Mesothelial cell of epicardium (in vitro differentiated cells): Measurements from ENCODE around the gene PDE4D. TPM values are rescaled to one million over a fixed set of nuclear protein-coding genes. Genes with fewer than 3 reads are reported as not detected.
A peak's percentile ranks its signal among the peaks of the same experiment; 100 is the strongest.

Experiments used
- DNase-seq, 2 experiments: peaks; one replicate each; pipeline ENCODE4 v3.0.0; 2021; ENCODE audit warnings: low spot score in 2 of 2; ENCODE audit not compliant: unreplicated experiment in 2 of 2
- H3K27ac Mint-ChIP-seq: 2 replicates; pipeline ENCODE4 v1.8.0; 2021; ENCODE audit warnings: mixed read lengths
- H3K27me3 Mint-ChIP-seq: 2 replicates; pipeline ENCODE4 v1.8.0; 2021; ENCODE audit warnings: low read depth, mixed read lengths
- H3K36me3 Mint-ChIP-seq: 2 replicates; pipeline ENCODE4 v1.8.0; 2021; ENCODE audit warnings: mixed read lengths
- H3K4me1 Mint-ChIP-seq: 2 replicates; pipeline ENCODE4 v1.8.0; 2021; ENCODE audit warnings: mixed read lengths
- H3K4me3 Mint-ChIP-seq: 2 replicates; pipeline ENCODE4 v1.8.0; 2021; ENCODE audit warnings: mild to moderate bottlenecking, moderate library complexity, mixed read lengths
- H3K9me3 Mint-ChIP-seq: 2 replicates; pipeline ENCODE4 v1.8.0; 2021; ENCODE audit warnings: mixed read lengths
- total RNA-seq: library from RNA; stranded (reverse); gene quantifications from 3 replicates; pipeline ENCODE4 v1.2.1, GENCODE V29; 2021
- TF ChIP-seq, protein P1 (sequence below): fragments of 200-600 bp; sonication (generic); IDR thresholded peaks from one replicate; pipeline ENCODE4 v1.5.0; 2021; ENCODE audit warnings: antibody characterized with exemption; ENCODE audit not compliant: unreplicated experiment

The PDE4D gene
- total RNA-seq, 1 donor from 2014 or later: 105 TPM

DNA sequence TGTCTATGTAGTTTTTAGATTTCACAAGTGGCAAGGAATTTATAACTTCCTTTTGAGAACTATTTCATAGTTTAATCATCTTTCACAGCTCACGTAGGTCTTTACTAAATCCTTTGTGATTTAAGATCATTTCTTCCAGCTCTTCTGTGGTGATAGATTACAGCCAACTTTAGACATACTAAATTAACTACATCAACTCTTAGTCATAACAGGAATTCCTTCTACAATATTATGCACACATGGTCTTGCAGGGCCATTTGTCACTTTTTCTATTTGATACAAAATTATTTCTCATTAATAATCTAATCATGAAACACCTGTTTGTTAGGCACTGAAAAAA is 208.4 kb downstream of the PDE4D start:
- Mint-ChIP-seq H3K4me3 (no peak overlapping the region), H3K36me3 (peaks cover 27% of the 10 kb centered on the region), H3K9me3 (peaks cover 17% of the 10 kb centered on the region), H3K4me1 (peaks cover 25% of the 10 kb centered on the region), H3K27ac (no peak overlapping the region), H3K27me3 (no peaks in the 10 kb centered on the region)
- no peak for DNase-seq
- TF ChIP-seq, protein P1, sequence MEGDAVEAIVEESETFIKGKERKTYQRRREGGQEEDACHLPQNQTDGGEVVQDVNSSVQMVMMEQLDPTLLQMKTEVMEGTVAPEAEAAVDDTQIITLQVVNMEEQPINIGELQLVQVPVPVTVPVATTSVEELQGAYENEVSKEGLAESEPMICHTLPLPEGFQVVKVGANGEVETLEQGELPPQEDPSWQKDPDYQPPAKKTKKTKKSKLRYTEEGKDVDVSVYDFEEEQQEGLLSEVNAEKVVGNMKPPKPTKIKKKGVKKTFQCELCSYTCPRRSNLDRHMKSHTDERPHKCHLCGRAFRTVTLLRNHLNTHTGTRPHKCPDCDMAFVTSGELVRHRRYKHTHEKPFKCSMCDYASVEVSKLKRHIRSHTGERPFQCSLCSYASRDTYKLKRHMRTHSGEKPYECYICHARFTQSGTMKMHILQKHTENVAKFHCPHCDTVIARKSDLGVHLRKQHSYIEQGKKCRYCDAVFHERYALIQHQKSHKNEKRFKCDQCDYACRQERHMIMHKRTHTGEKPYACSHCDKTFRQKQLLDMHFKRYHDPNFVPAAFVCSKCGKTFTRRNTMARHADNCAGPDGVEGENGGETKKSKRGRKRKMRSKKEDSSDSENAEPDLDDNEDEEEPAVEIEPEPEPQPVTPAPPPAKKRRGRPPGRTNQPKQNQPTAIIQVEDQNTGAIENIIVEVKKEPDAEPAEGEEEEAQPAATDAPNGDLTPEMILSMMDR: no peak

DNA sequence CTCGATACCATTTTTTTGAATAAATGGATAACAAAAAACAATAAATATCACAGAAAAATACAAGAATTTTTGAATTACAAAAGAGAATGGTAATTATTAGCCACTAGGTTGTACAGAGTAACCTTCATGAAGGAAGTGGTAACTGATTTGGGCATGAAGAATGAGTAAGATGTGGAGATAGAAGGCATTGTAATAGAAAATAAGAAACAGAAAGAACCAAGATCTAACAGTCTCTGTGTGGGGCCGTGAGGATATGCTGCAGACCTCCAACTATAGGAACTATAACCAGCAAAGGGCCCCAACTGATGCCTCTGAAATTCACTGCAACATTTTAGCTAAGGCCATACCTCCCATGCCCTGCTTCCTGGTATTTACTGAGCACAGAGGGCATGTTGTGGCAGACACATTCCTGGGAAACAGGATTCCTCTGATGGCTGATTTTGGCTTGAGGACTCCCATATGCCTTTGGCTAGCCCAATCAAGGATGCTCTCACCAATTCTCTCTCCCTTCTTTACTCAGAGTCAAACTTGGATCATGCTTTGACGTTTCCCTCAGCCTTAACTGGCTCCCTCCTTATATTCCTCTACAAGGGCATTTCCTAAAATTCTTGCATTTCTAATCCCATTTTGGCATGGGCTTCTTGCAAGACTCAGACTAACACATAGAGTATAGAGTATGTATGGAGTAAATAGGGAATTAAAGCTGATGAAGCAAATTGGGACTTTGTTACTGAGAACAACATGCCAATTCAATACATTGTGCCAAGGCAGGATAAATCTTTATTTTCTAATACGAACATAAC is 208.9 kb downstream of the PDE4D start:
- peaks cover 17% of the 10 kb centered on the region for H3K9me3 Mint-ChIP-seq
- no peaks in the 10 kb centered on the region for H3K27me3 Mint-ChIP-seq
- peaks cover 22% of the 10 kb centered on the region for H3K36me3 Mint-ChIP-seq
- TF ChIP-seq, protein P1: no peak
- peaks cover 25% of the 10 kb centered on the region for H3K4me1 Mint-ChIP-seq
- no peak overlapping the region for H3K4me3 Mint-ChIP-seq
- no peak for DNase-seq
- H3K27ac Mint-ChIP-seq: peak overlapping the region; percentile 50

DNA sequence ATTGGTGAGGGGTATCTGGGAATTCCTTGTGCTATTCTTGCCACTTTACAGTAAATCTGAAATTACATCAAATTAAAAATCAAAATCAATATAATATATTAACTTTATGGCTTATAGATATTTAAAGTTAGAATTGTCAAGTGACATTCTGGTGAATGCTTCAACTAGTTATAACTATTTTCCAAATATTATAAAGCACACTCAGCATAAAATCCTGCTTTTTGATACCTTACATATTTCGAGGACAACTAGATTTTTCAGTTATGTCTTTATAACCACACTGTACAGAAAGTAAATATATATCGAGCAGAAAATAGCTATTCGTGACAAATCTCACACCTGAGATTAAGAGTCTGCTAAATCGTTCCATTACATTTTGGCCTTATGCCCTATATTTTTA is 210.2 kb downstream of the PDE4D start:
- Mint-ChIP-seq H3K9me3 (peaks cover 21% of the 10 kb centered on the region), H3K36me3 (peaks cover 23% of the 10 kb centered on the region), H3K4me3 (no peak overlapping the region), H3K27ac (no peak overlapping the region), H3K27me3 (no peaks in the 10 kb centered on the region), H3K4me1 (peaks cover 27% of the 10 kb centered on the region)
- TF ChIP-seq, protein P1: no peak
- DNase-seq: no peak

DNA sequence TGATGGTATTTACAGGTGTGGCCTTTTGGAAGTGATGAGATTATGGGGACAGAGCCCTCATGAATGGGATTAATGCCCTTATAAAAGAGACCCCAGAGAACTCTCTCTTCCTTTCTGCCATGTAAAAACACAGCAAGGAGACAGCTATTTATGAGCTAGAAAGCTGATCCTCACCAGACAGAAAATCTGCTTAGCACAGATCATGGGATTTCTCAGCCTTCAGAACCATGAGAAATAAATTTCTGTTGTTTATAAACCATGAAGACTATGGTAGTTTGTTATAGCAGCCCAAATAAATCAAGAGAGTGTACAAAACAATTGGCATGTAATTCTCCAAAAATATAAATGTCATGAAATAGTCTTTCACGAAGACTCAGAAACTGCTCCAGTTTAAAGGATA is 211.0 kb downstream of the PDE4D start:
- no peak overlapping the region for H3K27ac Mint-ChIP-seq
- H3K36me3 Mint-ChIP-seq: peaks cover 16% of the 10 kb centered on the region
- TF ChIP-seq, protein P1: no peak
- H3K9me3 Mint-ChIP-seq: peaks cover 13% of the 10 kb centered on the region
- H3K4me3 Mint-ChIP-seq: no peak overlapping the region
- no peak for DNase-seq
- no peaks in the 10 kb centered on the region for H3K27me3 Mint-ChIP-seq
- peaks cover 31% of the 10 kb centered on the region for H3K4me1 Mint-ChIP-seq

DNA sequence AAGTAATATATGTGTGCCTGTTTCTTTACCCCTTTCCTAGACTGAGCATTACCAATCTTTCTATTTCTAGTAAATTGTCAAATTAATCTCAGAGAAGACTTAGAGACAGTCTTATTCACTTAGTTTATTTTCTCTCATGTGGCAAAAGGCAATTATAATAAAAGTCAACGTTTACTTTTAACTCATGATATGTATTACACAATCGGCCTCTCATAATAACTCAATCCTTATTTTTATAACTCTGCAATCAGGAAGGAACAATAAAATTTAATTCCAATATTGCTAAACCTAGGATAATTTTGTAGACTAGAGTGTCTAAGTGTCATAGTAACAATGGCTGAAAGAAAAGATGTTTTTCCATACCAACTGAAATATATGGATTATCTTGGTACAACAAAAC is 214.6 kb downstream of the PDE4D start:
- peaks cover 13% of the 10 kb centered on the region for H3K36me3 Mint-ChIP-seq
- no peak overlapping the region for H3K27ac Mint-ChIP-seq
- no peak overlapping the region for H3K4me3 Mint-ChIP-seq
- TF ChIP-seq, protein P1: no peak
- H3K9me3 Mint-ChIP-seq: peaks cover 8% of the 10 kb centered on the region
- no peak for DNase-seq
- peaks cover 31% of the 10 kb centered on the region for H3K4me1 Mint-ChIP-seq
- H3K27me3 Mint-ChIP-seq: no peaks in the 10 kb centered on the region
